ENCODE measurements around the gene FOXP1. TPM values are rescaled to one million over a fixed set of nuclear protein-coding genes. Genes with fewer than 3 reads are reported as not detected.

Gene FOXP1
- total RNA-seq, 1 donor = 195 TPM

DNA sequence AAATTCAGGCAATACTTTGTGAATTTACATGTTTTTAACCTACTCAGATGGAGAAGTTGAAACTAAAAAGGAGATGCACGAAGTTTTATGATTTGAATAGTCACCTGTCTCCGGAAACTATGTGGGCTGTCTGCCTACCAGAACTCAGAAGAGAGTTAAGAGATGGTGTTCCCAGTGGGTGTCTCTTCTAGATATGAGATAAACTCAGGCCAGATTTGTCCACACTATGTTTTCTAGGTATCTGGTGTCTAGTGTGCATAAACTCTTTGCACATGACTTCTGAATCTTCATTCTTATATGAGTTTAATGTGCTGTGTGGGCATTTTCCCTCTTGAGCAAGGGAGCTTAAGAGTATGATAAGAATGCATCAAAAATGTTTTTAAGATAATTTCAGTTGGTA is 222.8 kb downstream of the FOXP1 start:
- Histone ChIP-seq H4K20me1 (ENCODE audit: insufficient read depth, low read length) (peaks cover 17% of the 10 kb centered on the region), H3K4me3 (ENCODE audit: insufficient read depth, low read length) (no peak overlapping the region), H3K79me2 (ENCODE audit: insufficient read depth, low read length) (peaks cover 33% of the 10 kb centered on the region), H3K36me3 (ENCODE audit: insufficient read depth, low read length) (peaks cover 7% of the 10 kb centered on the region), H3K9me3 (ENCODE audit: low read depth, low read length) (no peaks in the 10 kb centered on the region), H2AFZ (ENCODE audit: low read length) (no peak overlapping the region), H3K4me2 (ENCODE audit: insufficient read depth, low read length) (no peak overlapping the region), H3K27me3 (ENCODE audit: insufficient read depth, low read length) (no peaks in the 10 kb centered on the region), H3K4me1 (ENCODE audit: insufficient read depth, low read length) (no peaks in the 10 kb centered on the region), H3K27ac (ENCODE audit: low read depth, low read length) (no peak overlapping the region)
- DNase-seq (ENCODE audit: insufficient read length, low spot score, missing footprints) = no peak
- no peak for TF ChIP-seq CTCF (IDR thresholded peaks at IDR 0.05; ENCODE audit: extremely low read depth, low read depth, low read length)

- Histone ChIP-seq H3K79me2 (ENCODE audit: insufficient read depth, low read length) (peaks cover 29% of the 10 kb centered on the region), H3K4me3 (ENCODE audit: insufficient read depth, low read length) (no peak overlapping the region), H3K27me3 (ENCODE audit: insufficient read depth, low read length) (no peaks in the 10 kb centered on the region), H3K27ac (ENCODE audit: low read depth, low read length) (no peak overlapping the region), H4K20me1 (ENCODE audit: insufficient read depth, low read length) (peaks cover 21% of the 10 kb centered on the region), H3K4me2 (ENCODE audit: insufficient read depth, low read length) (no peak overlapping the region), H3K9me3 (ENCODE audit: low read depth, low read length) (no peaks in the 10 kb centered on the region), H3K36me3 (ENCODE audit: insufficient read depth, low read length) (peaks cover 7% of the 10 kb centered on the region), H3K4me1 (ENCODE audit: insufficient read depth, low read length) (no peaks in the 10 kb centered on the region), H2AFZ (ENCODE audit: low read length) (no peak overlapping the region)
- no peak for DNase-seq (ENCODE audit: insufficient read length, low spot score, missing footprints)
- no peak for TF ChIP-seq CTCF (IDR thresholded peaks at IDR 0.05; ENCODE audit: extremely low read depth, low read depth, low read length)
Observed at GRCh38 chr3:71360180-71360579, 223.3 kb downstream of the FOXP1 start.

DNA sequence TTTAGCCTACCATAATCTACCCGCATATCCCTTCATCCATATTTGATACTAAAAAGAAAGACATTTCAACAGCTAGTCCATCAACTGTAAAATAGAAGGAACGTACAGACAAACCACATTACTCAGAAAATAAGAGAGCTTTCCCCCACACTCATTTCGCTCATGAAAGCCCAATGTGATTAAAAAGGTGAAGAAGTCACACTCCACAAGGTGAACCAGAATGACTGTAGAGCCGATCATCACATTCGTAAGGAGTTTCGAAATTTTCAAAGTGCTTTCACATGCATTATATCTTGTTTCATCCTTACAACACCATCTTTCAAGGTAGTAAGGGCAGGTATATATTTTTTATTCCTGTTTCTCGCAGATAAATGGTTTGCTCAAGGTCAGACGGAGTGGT is 225.3 kb downstream of the FOXP1 start:
- Histone ChIP-seq H3K9me3 (ENCODE audit: low read depth, low read length) (no peaks in the 10 kb centered on the region), H3K4me3 (ENCODE audit: insufficient read depth, low read length) (no peak overlapping the region), H4K20me1 (ENCODE audit: insufficient read depth, low read length) (peaks cover 21% of the 10 kb centered on the region), H3K79me2 (ENCODE audit: insufficient read depth, low read length) (peaks cover 23% of the 10 kb centered on the region), H3K36me3 (ENCODE audit: insufficient read depth, low read length) (peaks cover 7% of the 10 kb centered on the region), H2AFZ (ENCODE audit: low read length) (no peak overlapping the region), H3K27ac (ENCODE audit: low read depth, low read length) (no peak overlapping the region), H3K27me3 (ENCODE audit: insufficient read depth, low read length) (no peaks in the 10 kb centered on the region), H3K4me1 (ENCODE audit: insufficient read depth, low read length) (no peaks in the 10 kb centered on the region), H3K4me2 (ENCODE audit: insufficient read depth, low read length) (no peak overlapping the region)
- TF ChIP-seq CTCF (IDR thresholded peaks at IDR 0.05; ENCODE audit: extremely low read depth, low read depth, low read length) = no peak
- no peak for DNase-seq (ENCODE audit: insufficient read length, low spot score, missing footprints)

GRCh38 chr3:71356265-71356664 is 227.3 kb downstream of the FOXP1 start:
- H3K4me2 ChIP-seq (ENCODE audit: insufficient read depth, low read length) = no peak overlapping the region
- peaks cover 7% of the 10 kb centered on the region for H3K36me3 ChIP-seq (ENCODE audit: insufficient read depth, low read length)
- H4K20me1 ChIP-seq (ENCODE audit: insufficient read depth, low read length) = peaks cover 25% of the 10 kb centered on the region
- no peak for DNase-seq (ENCODE audit: insufficient read length, low spot score, missing footprints)
- H3K79me2 ChIP-seq (ENCODE audit: insufficient read depth, low read length) = peaks cover 21% of the 10 kb centered on the region
- H3K9me3 ChIP-seq (ENCODE audit: low read depth, low read length) = no peaks in the 10 kb centered on the region
- no peaks in the 10 kb centered on the region for H3K4me1 ChIP-seq (ENCODE audit: insufficient read depth, low read length)
- no peak overlapping the region for H2AFZ ChIP-seq (ENCODE audit: low read length)
- TF ChIP-seq CTCF (IDR thresholded peaks at IDR 0.05; ENCODE audit: extremely low read depth, low read depth, low read length) = no peak
- no peak overlapping the region for H3K4me3 ChIP-seq (ENCODE audit: insufficient read depth, low read length)
- H3K27me3 ChIP-seq (ENCODE audit: insufficient read depth, low read length) = no peaks in the 10 kb centered on the region
- H3K27ac ChIP-seq (ENCODE audit: low read depth, low read length) = no peak overlapping the region
